ENCODE data around the gene PTPRN2. TPM values are rescaled to one million over a fixed set of nuclear protein-coding genes. Genes with fewer than 3 reads are reported as not detected.

PTPRN2 gene
- total and polyA plus RNA-seq, 2 donors (not counting 3 experiments of a cell fraction or from before 2014, with no cell fraction given) = 0.62 to 0.88 TPM

GRCh38 chr7:158512869-158513268 lies 74.8 kb downstream of the PTPRN2 start:
- Histone ChIP-seq H3K4me1 (ENCODE audit: control insufficient read depth, extremely low read depth, insufficient read depth, low read length) (no peaks in the 10 kb centered on the region), H3K4me2 (ENCODE audit: insufficient read depth, low read length) (no peak overlapping the region), H3K9ac (replicated peaks; ENCODE audit: extremely low read depth, insufficient read depth, low read length) (no peak overlapping the region), H3K9me3 (replicated peaks; ENCODE audit: control insufficient read depth, insufficient read depth, low read length) (peaks cover 4% of the 10 kb centered on the region), H3K4me3 (replicated peaks in 1 of 3; ENCODE audit: insufficient read depth in 1 of 3, low read depth in 1 of 3, low read length in 3 of 3) (no peak overlapping the region), H3K36me3 (ENCODE audit: control insufficient read depth in 2 of 2, extremely low read depth in 1 of 2, insufficient read depth in 2 of 2, low read length in 2 of 2) (no peaks in the 10 kb centered on the region), H3K27me3 (ENCODE audit: control insufficient read depth in 2 of 2, insufficient read depth in 2 of 2, low read length in 2 of 2) (no peaks in the 10 kb centered on the region), H3K9me1 (replicated peaks; ENCODE audit: control insufficient read depth, extremely low read depth, insufficient read depth, low read length) (no peaks in the 10 kb centered on the region), H3K27ac (ENCODE audit: insufficient read depth, low read depth, low read length) (no peak overlapping the region), H3K79me2 (ENCODE audit: control insufficient read depth, insufficient read depth, low read length) (no peaks in the 10 kb centered on the region), H2AFZ (ENCODE audit: low read depth, low read length) (no peak overlapping the region), H4K20me1 (replicated peaks; ENCODE audit: control insufficient read depth, extremely low read depth, insufficient read depth, low read length) (no peaks in the 10 kb centered on the region)
- DNase-seq (ENCODE audit: low read depth, low spot score) = no peak
- dilution Hi-C loops (cut with MboI; ENCODE audit: extremely low pct_ligation_motif_present, low sequenced_read_pairs) (no loop called here), intact Hi-C loops (cut with micrococcal nuclease) (no loop called here)
- ChIA-PET POLR2A (no interaction called here), CTCF (no interaction called here)
- no TSS peak for BruUV-seq (replicated peaks)
- no peak for TF ChIP-seq POLR2A (IDR thresholded peaks at IDR 0.05; ENCODE audit: low read depth, low read length)
- TF ChIP-seq CTCF (IDR thresholded peaks at IDR 0.05; ENCODE audit: extremely low read depth in 1 of 2, insufficient read depth in 1 of 2, low read depth in 1 of 2, low read length in 2 of 2) = no peak
- no peak for TF ChIP-seq JUN (IDR thresholded peaks at IDR 0.05; ENCODE audit: borderline replicate concordance, insufficient read depth, insufficient read length, low read depth)
- TF ChIP-seq GATA2 (IDR thresholded peaks at IDR 0.05; ENCODE audit: insufficient read depth, insufficient read length, low read depth, low read length) = no peak
- no peak for TF ChIP-seq POLR2AphosphoS5 (IDR thresholded peaks at IDR 0.05; ENCODE audit: insufficient read depth, low read depth, low read length)
- TF ChIP-seq MYC (IDR thresholded peaks at IDR 0.05; ENCODE audit: low read depth, low read length) = no peak
- TF ChIP-seq MAX (IDR thresholded peaks at IDR 0.05; ENCODE audit: insufficient read depth, insufficient read length) = no peak
- no peak for TF ChIP-seq FOS (IDR thresholded peaks at IDR 0.05; ENCODE audit: borderline replicate concordance, insufficient read depth, low read length)
- no peak for FAIRE-seq

Data from endothelial cell of umbilical vein (primary cell).